Activated T-cell treated with anti-CD3 and anti-CD28 coated beads for 1 hour (primary cell): ENCODE data around the gene SYT11.
"Not testable (repeated sequence)": the region's sequence is repeated elsewhere in the genome, so short reads cannot be mapped to it uniquely, and the experiment has no call there.

Experiments
- DNase-seq: peaks from one replicate; pipeline ENCODE4 v3.0.0-alpha.2; 2020; ENCODE audit warnings: low read depth

The SYT11 gene

DNA sequence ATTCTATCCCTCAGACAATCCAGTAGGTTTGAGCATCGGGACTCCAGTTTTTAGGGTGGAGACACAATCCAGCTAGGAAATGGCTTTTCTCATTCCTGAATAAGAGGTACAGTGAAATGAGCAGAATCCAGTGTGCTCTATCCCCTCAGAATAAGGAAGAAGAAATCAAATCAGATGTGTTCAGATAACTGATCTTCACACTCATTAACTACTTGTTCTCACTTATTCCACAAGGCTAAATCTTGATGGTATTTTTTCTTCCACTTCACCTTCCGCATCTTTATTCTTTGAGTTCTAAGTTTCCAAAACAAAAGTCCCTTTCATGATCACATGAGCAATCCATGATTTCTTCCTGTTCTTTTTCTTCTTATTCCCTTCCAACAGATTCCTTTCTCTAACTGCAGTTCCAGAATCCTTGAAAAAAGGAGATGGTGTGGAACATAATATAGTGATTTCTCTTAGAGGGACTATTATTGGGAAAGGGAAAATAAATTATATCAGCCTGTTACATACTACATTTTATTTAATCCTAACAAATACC, 1.7 kb downstream of the SYT11 start:
- DNase-seq = no peak

- no peak for DNase-seq
These were observed 2.5 kb downstream of the SYT11 start for GRCh38 chr1:155861896-155862295.

GRCh38 chr1:155864393-155864792, 5.0 kb downstream of the SYT11 start:
- DNase-seq = no peak

- no peak for DNase-seq
These were observed 8.4 kb downstream of the SYT11 start for GRCh38 chr1:155867766-155868165.

- DNase-seq = no peak
These were observed 12.0 kb downstream of the SYT11 start for GRCh38 chr1:155871390-155871789.

- DNase-seq = no peak
These were observed 13.2 kb downstream of the SYT11 start for GRCh38 chr1:155872527-155872926.

- no peak for DNase-seq
These were observed 14.5 kb downstream of the SYT11 start for GRCh38 chr1:155873860-155874259.

GRCh38 chr1:155877945-155878344, 18.6 kb downstream of the SYT11 start:
- no peak for DNase-seq

- DNase-seq = no peak
These were observed 20.9 kb downstream of the SYT11 start for GRCh38 chr1:155880251-155880650.

GRCh38 chr1:155880950-155881349, 21.6 kb downstream of the SYT11 start:
- DNase-seq = no peak

- no peak for DNase-seq
These were observed 22.9 kb downstream of the SYT11 start for GRCh38 chr1:155882235-155882634.

- no peak for DNase-seq
These were observed 23.4 kb downstream of the SYT11 start for GRCh38 chr1:155882766-155883165.

DNA sequence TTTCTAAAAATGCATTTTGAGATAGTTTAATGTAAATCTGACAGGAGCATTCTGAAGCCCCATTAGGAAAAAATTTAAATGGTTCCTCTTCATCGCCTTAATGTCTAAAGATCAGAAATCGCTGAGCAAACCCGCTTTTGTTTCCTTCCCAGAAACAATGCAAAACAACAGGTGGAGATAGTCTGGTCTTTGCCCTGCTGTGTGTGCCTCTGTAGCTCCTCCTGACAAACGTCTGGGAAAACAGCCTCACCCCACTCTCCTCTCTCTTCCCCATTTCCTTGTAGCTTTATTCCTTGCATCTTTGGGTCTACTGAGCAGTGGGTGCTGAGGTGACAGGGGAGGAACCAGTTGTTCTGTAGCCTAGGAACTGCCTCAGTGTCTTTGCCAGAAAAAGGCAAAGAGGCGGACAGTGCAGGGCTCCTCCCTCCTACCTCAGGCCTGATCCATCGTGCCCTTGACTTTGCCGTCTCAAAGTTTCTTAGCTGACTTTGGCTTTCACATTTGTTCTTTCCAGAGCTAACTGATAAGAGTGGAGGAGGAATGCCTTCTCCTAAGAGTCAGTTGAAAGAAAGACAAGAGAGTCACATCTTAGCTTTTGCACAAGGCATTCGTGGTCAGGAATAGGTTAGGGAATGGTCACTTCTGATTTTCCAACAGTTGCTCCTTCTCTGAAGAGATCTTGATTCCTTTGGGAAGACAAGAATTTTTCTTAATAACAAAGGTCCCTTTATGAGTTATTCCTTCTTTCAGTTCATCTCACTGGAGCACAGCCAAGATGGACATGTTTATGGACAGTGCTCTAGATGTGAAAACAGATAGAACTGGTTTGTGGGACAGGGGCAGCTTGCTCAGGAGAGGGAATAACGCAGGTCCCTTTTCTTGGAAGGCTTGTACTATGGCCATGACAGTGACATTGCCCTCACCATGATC, 24.9 kb downstream of the SYT11 start:
- DNase-seq = no peak

- no peak for DNase-seq
These were observed 25.6 kb downstream of the SYT11 start for GRCh38 chr1:155884982-155885381.

DNA sequence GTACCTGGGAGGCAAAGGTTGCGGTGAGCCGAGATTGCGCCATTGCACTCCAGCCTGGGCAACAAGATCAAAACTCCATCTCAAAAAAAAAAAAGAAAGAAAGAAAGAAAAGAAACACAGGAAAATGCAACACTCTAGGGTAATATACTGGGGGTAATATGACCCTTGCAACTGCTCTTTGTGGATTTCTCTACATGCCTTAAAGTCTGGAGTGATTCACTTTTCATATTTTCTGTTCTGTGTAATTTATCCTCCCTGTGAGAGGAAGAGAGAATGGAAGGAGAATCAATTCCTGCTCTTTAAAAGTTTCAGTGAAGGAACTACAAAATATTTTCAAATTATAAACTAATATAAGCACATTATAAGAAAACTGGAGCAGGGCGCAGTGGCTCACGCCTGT, 29.1 kb downstream of the SYT11 start:
- no peak for DNase-seq

DNA sequence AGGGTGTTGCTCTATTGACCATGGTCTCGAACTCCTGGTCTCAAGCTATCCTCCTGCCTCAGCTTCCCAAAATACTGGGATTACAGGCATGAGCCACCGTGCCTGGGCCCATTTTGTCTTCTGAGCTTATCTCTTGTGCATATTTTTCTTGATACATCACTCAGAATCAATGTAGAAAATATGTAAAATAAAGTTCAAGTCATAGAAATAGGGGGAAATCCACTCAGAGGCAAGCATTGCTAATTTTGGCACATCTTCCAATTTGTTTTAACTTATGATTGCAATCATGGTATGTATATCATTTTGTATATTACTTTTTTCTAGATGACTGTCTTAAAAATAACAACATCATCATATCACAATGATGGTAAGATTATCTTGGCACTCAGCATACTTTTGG, 30.2 kb downstream of the SYT11 start:
- DNase-seq = no peak

DNA sequence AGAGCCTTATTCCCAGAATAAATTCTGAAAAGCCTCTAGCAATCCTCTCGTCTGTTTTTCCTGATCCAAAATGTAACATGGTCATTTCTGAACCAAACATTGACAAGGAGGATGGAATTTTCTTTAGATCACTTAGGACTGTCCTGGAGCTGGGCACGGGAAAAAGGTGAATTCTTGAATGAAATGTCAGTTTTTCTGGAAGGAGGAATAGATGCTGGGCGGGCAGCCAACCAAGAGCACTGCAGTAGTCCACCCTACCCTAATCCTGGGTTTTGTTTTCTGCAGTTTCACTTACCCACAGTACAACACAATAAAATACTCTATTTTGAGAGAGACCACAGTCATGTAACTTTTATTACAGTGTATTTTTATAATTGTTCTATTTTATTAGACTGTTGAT, 30.9 kb downstream of the SYT11 start:
- DNase-seq = no peak

GRCh38 chr1:155892796-155893195, 33.4 kb downstream of the SYT11 start:
- DNase-seq = no peak

DNA sequence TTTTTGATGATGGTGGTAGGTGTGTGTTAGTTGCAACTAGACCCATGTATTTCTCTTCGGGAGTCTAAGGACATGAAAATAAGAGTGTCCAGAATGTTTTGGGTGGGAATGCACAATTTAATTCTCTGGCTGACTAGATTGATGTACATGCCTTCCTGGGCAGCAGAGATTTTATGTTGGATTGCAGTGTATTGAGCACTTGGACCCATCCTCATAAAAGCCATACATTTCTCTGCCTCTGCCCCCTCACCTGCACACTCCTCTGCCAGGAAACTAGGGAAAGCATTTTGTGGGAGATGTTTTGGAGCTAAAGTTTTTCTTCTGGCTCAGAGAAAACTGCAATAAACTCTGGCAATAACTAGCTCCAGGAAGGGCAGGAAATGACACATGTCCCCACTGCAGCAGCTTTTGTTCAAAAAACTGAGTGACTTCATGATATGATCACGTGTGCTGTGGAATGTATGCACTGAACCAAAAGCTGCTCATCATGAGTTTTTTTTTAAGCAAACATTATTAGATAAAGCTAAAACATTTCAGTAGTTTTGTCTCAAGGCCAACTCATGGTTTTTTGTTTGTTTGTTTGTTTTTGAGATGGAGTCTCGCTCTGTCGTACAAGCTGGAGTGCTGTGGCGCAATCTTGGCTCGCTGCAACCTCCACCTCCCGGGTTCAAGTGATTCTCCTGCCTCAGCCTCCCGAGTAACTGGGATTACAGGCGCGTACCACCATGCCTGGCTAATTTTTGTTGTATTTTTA, 34.2 kb downstream of the SYT11 start:
- no peak for DNase-seq

GRCh38 chr1:155895617-155896016, 36.2 kb downstream of the SYT11 start:
- DNase-seq = not testable (repeated sequence)

- DNase-seq = not testable (repeated sequence)
These were observed 37.1 kb downstream of the SYT11 start for GRCh38 chr1:155896476-155896875.

DNA sequence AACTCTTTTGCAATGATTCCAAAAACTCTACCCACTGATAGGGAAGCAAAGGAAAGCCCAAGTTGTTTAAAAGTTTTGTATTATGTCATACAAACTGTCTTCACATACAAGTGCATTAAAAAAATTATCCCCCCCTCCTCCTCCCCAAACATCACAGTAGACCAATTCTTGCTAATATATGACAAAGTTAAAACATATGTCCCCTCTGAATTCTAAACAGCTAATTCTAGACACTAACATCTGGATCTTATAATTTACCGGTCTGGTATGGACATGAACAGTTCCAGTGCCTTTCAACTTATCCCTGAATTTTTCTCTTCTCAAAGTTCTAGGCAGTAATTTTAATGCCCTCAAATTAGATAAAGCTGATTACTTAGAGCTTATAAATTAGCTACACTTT, 38.4 kb downstream of the SYT11 start:
- no peak for DNase-seq

- no peak for DNase-seq
These were observed 39.5 kb downstream of the SYT11 start for GRCh38 chr1:155898888-155899287.
